Mesothelial cell of epicardium (in vitro differentiated cells): ENCODE measurements around the gene FXYD4. TPM values are rescaled to one million over a fixed set of nuclear protein-coding genes. Genes with fewer than 3 reads are reported as not detected.

Experiments used
- DNase-seq, 2 experiments: peaks; one replicate each; pipeline ENCODE4 v3.0.0; 2021; ENCODE audit warnings: low spot score in 2 of 2; ENCODE audit not compliant: unreplicated experiment in 2 of 2
- H3K27ac Mint-ChIP-seq: 2 replicates; pipeline ENCODE4 v1.8.0; 2021; ENCODE audit warnings: mixed read lengths
- H3K27me3 Mint-ChIP-seq: 2 replicates; pipeline ENCODE4 v1.8.0; 2021; ENCODE audit warnings: low read depth, mixed read lengths
- H3K36me3 Mint-ChIP-seq: 2 replicates; pipeline ENCODE4 v1.8.0; 2021; ENCODE audit warnings: mixed read lengths
- H3K4me1 Mint-ChIP-seq: 2 replicates; pipeline ENCODE4 v1.8.0; 2021; ENCODE audit warnings: mixed read lengths
- H3K4me3 Mint-ChIP-seq: 2 replicates; pipeline ENCODE4 v1.8.0; 2021; ENCODE audit warnings: mild to moderate bottlenecking, moderate library complexity, mixed read lengths
- H3K9me3 Mint-ChIP-seq: 2 replicates; pipeline ENCODE4 v1.8.0; 2021; ENCODE audit warnings: mixed read lengths
- total RNA-seq: library from RNA; stranded (reverse); gene quantifications from 3 replicates; pipeline ENCODE4 v1.2.1, GENCODE V29; 2021
- TF ChIP-seq, protein P1 (sequence below): fragments of 200-600 bp; sonication (generic); IDR thresholded peaks from one replicate; pipeline ENCODE4 v1.5.0; 2021; ENCODE audit warnings: antibody characterized with exemption; ENCODE audit not compliant: unreplicated experiment

The FXYD4 gene
- total RNA-seq, 1 donor from 2014 or later = not detected

DNA sequence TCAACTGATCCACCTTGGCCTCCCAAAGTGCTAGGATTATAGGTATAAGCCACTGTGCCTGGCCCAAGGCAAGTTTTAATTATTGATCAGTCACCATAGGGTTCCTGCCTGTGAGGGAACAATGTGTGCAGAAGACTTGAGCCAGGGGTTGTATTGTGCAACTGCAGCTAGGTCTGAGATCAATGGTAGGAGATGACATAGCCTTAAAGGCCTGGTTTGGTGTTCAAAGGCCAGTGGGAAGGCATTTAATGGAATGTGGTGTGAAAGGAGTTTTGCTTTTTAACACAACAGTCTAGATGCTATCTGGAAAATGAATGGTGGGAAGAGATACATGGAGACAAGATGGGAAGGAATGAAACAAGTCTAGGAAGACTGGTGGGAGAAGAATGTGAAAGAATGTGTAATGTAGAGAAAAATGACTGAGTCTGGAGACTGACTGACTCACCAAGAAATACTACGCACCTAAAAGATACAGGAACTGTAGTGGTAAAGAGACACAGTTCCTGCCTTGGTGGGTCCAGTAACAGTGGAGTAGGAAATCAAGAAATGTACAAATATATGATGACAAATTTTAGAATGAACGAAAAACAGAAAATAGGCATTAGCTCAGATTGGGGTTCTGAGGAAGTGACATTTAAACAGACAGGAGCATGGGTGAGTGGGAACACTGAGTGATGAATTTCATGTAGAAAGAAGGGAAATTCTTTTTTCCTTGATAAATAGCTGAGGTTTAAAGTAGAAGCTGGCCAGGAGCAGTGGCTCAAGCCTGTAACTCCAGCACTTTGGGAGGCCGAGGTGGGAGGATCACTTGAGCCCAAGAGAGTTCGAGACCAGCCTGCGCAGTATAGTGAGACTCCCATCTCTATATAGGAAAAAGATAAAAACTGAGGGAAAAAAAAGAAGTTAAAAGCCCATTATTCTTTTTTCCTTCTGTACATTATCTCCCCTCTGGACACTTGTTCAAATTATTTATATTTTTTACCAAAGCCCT is 28.2 kb downstream of the FXYD4 start:
- peak overlapping the region; percentile 48 for H3K27ac Mint-ChIP-seq
- H3K4me1 Mint-ChIP-seq = peaks cover 60% of the 10 kb centered on the region
- no peaks in the 10 kb centered on the region for H3K27me3 Mint-ChIP-seq
- DNase-seq = no peak
- H3K9me3 Mint-ChIP-seq = no peaks in the 10 kb centered on the region
- peaks cover 7% of the 10 kb centered on the region for H3K36me3 Mint-ChIP-seq
- TF ChIP-seq, protein P1, sequence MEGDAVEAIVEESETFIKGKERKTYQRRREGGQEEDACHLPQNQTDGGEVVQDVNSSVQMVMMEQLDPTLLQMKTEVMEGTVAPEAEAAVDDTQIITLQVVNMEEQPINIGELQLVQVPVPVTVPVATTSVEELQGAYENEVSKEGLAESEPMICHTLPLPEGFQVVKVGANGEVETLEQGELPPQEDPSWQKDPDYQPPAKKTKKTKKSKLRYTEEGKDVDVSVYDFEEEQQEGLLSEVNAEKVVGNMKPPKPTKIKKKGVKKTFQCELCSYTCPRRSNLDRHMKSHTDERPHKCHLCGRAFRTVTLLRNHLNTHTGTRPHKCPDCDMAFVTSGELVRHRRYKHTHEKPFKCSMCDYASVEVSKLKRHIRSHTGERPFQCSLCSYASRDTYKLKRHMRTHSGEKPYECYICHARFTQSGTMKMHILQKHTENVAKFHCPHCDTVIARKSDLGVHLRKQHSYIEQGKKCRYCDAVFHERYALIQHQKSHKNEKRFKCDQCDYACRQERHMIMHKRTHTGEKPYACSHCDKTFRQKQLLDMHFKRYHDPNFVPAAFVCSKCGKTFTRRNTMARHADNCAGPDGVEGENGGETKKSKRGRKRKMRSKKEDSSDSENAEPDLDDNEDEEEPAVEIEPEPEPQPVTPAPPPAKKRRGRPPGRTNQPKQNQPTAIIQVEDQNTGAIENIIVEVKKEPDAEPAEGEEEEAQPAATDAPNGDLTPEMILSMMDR = no peak
- H3K4me3 Mint-ChIP-seq = no peak overlapping the region

DNA sequence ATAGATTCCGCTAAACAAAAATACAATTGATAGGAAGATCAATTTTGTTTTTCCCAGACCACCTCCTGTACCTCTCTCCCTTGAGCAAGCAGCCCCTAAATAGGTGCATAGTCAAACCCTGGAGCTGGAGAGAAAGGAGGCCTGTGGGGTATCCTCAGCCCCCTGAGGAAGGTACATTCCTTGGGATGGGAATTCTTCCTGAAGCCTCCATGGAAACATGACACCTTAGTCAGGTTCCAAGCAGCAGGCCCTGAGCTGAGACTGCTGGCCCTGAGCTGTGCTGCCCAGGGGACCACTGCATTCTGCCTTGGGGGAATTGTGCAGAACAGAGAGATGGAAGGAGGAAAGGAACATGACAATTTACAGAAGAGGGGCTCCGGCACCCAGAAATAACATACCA is 30.2 kb downstream of the FXYD4 start:
- Mint-ChIP-seq H3K4me3 (no peak overlapping the region), H3K4me1 (peaks cover 52% of the 10 kb centered on the region), H3K27me3 (no peaks in the 10 kb centered on the region), H3K9me3 (no peaks in the 10 kb centered on the region), H3K27ac (peak overlapping the region; percentile 50), H3K36me3 (peaks cover 7% of the 10 kb centered on the region)
- DNase-seq = no peak
- TF ChIP-seq, protein P1 = no peak

DNA sequence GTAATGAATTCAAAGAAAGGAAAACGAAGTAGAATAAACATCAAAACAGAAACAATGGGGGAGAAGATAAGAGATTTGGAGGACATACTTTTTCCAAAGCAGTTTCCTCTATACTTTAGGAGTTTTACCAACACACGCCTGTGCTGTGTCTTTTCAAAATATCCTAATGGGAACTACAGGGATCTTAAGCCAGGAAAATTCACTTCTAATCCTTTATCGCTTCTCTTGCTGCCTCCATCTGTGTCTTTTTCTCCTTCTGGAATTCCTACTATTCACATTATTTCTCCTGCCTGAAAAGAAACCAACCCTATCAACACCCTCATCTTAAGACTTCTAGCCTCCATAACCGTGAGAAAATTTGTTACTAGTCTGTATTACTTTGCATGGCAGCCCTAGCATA is 30.7 kb downstream of the FXYD4 start:
- H3K4me1 Mint-ChIP-seq = peaks cover 51% of the 10 kb centered on the region
- H3K27me3 Mint-ChIP-seq = no peaks in the 10 kb centered on the region
- H3K9me3 Mint-ChIP-seq = no peaks in the 10 kb centered on the region
- no peak for DNase-seq
- peaks cover 7% of the 10 kb centered on the region for H3K36me3 Mint-ChIP-seq
- TF ChIP-seq, protein P1 = no peak
- no peak overlapping the region for H3K4me3 Mint-ChIP-seq
- H3K27ac Mint-ChIP-seq = peak overlapping the region; percentile 50

DNA sequence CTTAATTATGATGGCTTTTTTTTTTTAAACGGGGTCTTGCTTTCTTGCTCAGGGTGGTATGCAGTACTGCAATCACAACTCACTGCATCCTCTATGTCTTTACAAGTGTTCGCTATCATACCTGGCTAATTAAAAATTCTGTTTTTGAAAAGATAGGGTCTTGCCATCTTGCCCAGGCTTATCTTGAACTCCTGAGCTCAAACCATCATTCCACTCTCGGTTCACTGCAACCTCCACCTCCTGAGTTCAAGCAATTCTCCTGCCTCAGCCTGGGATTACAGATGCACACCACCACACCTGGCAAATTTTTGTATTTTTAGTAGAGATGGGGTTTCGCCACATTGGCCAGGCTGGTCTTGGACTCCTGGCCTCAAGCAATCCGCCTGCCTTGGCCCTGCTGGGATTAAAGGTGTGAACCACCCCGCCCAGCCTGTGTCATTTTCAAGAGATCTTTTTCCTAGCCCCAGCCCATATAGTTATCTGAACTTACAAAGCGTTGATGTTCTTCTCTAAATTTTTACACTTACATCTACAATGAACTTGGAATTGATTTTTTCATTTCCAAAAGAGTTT is 31.5 kb downstream of the FXYD4 start:
- peaks cover 44% of the 10 kb centered on the region for H3K4me1 Mint-ChIP-seq

DNA sequence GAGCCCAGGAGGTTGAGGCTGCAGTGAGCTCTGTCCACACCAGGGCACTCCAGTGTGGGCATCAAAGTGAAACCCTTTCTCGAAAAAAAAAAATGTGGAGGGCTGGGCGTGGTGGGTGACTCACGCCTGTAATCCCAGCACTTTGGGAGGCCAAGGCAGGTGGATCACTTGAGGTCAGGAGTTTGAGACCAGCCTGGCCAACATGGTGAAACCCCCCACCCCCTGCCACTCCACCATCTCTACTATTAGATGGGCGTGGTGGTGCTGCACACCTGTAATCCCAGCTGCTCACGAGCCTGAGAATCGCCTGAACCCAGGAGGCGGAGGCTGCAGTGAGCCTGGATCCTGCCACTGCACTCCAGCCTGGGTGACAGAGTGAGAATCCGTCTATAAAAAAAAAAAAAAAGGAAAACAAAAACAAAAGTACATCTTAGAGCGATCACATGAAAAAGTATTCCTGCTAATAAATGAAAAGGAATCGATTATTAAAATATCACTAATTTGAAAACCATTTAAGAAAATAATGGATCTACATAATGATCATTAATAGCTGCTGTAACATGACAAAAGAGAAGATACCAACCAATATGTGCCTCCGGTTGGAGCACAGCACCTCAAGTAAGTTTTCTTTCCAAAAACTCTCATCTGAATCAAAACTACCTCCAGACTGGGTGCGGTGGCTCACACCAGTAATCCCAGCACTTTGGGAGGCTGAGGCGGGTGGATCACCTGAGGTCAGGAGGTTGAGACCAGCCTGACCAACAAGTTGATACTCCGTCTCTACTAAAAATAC is 32.7 kb downstream of the FXYD4 start:
- Mint-ChIP-seq H3K9me3 (no peaks in the 10 kb centered on the region), H3K4me3 (no peak overlapping the region), H3K27me3 (no peaks in the 10 kb centered on the region), H3K4me1 (peaks cover 42% of the 10 kb centered on the region), H3K36me3 (peaks cover 7% of the 10 kb centered on the region), H3K27ac (peak overlapping the region; percentile 44)
- TF ChIP-seq, protein P1 = no peak
- no peak for DNase-seq

More for the DNA sequence above, 31.5 kb downstream of the FXYD4 start:
- Mint-ChIP-seq H3K36me3 (peaks cover 7% of the 10 kb centered on the region), H3K4me3 (no peak overlapping the region), H3K27me3 (no peaks in the 10 kb centered on the region), H3K9me3 (no peaks in the 10 kb centered on the region), H3K27ac (no peak overlapping the region)
- DNase-seq = no peak
- TF ChIP-seq, protein P1 = no peak
